Measurements from ENCODE around the gene RBM20. TPM values are rescaled to one million over a fixed set of nuclear protein-coding genes. Genes with fewer than 3 reads are reported as not detected.
A peak's percentile ranks its signal among the peaks of the same experiment; 100 is the strongest.
"Not testable (repeated sequence)": the region's sequence is repeated elsewhere in the genome, so short reads cannot be mapped to it uniquely, and the experiment has no call there.

Gene RBM20
- polyA plus RNA-seq, 4 donors = under 0.01 to 0.52 (median 0.36) TPM; not detected in 1

DNA sequence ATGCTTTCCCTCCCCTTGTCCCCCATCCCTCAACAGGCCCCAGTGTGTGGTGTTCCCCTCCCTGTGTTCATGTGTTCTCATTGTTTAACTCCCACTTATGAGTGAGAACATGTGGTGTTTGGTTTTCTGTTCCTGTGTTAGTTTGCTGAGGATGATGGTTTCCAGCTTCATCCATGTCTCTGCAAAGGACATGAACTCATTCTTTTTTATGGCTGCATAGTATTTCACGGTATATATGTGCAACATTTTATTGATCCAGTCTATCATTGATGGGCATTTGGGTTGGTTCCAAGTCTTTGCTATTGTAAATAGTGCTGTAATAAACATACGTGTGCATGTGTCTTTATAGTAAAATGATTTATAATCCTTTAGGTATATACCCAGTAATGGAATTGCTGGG lies 83.6 kb downstream of the RBM20 start:
- 59 to 80% (median 62%) methylated on average over 2 of the region's 2 CpGs for WGBS, 3 donors
- not testable (repeated sequence) for H3K4me3 ChIP-seq (ENCODE audit: low read depth in 1 of 3, low read length in 3 of 3); H3K27me3 ChIP-seq (ENCODE audit: control insufficient read depth in 3 of 3, insufficient read depth in 3 of 3, low read length in 3 of 3); FAIRE-seq; H3K36me3 ChIP-seq (ENCODE audit: control insufficient read depth in 3 of 3, insufficient read depth in 2 of 3, low read depth in 1 of 3, low read length in 3 of 3); DNase-seq; H3K27ac ChIP-seq (ENCODE audit: low read depth in 1 of 3, low read length in 2 of 3); H3K9me3 ChIP-seq (ENCODE audit: control insufficient read depth in 2 of 2, insufficient read depth in 1 of 2, low read depth in 1 of 2, low read length in 1 of 2); H3K4me1 ChIP-seq (ENCODE audit: control insufficient read depth in 3 of 3, insufficient read depth in 2 of 3, low read depth in 1 of 3, low read length in 2 of 3)

DNA sequence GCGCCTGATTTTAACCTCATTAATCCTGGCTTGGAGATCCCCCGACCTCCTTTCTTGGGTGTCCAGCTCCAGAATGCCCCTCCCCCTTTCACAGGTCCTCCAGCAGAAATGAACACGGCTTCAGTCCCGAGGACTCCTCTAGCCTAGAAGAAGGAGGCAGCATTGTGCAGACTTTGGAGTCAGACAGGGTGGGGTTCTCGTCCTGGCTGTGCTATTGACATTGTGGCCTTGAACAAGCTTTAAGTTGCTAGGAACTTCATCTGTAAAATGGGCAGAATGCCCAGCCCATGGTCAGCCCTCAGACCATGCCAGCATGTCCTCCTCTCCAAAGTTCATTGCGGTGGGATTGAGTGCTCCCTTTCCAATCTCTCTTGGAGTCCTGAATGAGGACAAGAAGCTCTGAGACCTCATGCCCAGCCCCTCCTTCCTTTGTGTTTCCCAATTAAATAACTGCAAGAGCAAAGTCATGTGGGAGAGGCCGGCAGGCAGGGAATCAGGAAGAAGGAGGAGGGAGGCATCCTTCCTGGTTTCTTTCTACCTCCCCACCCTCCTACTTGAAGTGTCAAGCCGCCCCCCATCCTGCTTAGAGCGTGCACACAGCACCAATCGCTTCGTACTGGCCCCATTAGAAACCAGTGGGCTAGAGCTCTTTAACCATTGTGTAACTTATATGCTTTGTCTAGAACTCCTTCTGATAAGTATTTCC lies 86.4 kb downstream of the RBM20 start:
- H3K36me3 ChIP-seq (ENCODE audit: control insufficient read depth in 3 of 3, insufficient read depth in 2 of 3, low read depth in 1 of 3, low read length in 3 of 3) = no peaks in the 10 kb centered on the region
- FAIRE-seq (no peak), DNase-seq (no peak)
- no peak overlapping the region for H3K4me3 ChIP-seq (ENCODE audit: low read depth in 1 of 3, low read length in 3 of 3)
- no peaks in the 10 kb centered on the region for H3K9me3 ChIP-seq (ENCODE audit: control insufficient read depth in 2 of 2, insufficient read depth in 1 of 2, low read depth in 1 of 2, low read length in 1 of 2)
- H3K27me3 ChIP-seq (ENCODE audit: control insufficient read depth in 3 of 3, insufficient read depth in 3 of 3, low read length in 3 of 3) = peaks cover 0 to 7% (median 0%) of the 10 kb centered on the region in 3 donors
- H3K4me1 ChIP-seq (ENCODE audit: control insufficient read depth in 3 of 3, insufficient read depth in 2 of 3, low read depth in 1 of 3, low read length in 2 of 3) = no peaks in the 10 kb centered on the region
- no peak overlapping the region for H3K27ac ChIP-seq (ENCODE audit: low read depth in 1 of 3, low read length in 2 of 3)
- 72 to 81% (median 75%) methylated on average over 10 to 11 of the region's 11 CpGs for WGBS, 3 donors

DNA sequence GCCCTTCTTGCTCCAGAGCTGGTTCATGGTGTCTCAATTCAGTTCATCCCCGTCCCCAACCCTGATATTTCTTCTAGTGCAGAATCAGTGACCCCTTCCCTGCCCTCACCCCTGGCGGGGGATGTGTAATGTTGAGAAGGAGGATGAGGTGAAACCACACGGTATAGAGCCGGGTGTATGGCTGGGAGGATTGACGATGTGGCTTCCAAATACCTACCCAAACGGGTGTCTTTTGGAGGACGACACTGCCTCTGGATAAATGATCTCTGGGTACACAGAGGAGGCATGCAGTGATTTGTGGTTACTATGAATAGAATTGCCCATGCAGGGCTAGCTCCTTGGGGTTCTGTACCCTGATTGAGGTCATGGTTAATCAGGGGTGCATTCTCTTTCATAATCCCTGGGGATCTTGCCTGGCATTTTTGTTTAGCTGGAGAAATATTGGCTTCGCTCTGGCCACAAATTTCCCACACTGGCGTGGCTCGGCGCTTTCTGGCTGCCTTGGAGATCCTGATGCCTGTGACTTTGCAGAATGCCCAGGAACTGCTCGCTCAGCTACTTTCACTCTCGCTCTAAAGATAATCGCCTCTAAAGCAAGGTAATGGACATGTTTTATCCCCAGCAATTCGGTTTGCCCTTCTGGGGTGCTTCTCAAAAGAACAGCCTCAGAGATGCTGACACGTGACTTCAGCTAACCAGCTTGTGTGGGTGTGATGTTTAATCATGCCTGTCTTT lies 89.2 kb downstream of the RBM20 start:
- Histone ChIP-seq H3K27ac (ENCODE audit: low read depth in 1 of 3, low read length in 2 of 3) (no peak overlapping the region), H3K36me3 (ENCODE audit: control insufficient read depth in 3 of 3, insufficient read depth in 2 of 3, low read depth in 1 of 3, low read length in 3 of 3) (no peaks in the 10 kb centered on the region), H3K4me3 (ENCODE audit: low read depth in 1 of 3, low read length in 3 of 3) (peak overlapping the region in 1 of 3 donors; percentile 0), H3K4me1 (ENCODE audit: control insufficient read depth in 3 of 3, insufficient read depth in 2 of 3, low read depth in 1 of 3, low read length in 2 of 3) (no peaks in the 10 kb centered on the region), H3K27me3 (ENCODE audit: control insufficient read depth in 3 of 3, insufficient read depth in 3 of 3, low read length in 3 of 3) (peaks cover 0 to 7% (median 0%) of the 10 kb centered on the region in 3 donors), H3K9me3 (ENCODE audit: control insufficient read depth in 2 of 2, insufficient read depth in 1 of 2, low read depth in 1 of 2, low read length in 1 of 2) (no peaks in the 10 kb centered on the region)
- no peak for FAIRE-seq
- DNase-seq = peak; percentile 31 to 62
- WGBS, 3 donors = 33 to 58% (median 38%) methylated on average over 16 of the region's 16 CpGs

DNA sequence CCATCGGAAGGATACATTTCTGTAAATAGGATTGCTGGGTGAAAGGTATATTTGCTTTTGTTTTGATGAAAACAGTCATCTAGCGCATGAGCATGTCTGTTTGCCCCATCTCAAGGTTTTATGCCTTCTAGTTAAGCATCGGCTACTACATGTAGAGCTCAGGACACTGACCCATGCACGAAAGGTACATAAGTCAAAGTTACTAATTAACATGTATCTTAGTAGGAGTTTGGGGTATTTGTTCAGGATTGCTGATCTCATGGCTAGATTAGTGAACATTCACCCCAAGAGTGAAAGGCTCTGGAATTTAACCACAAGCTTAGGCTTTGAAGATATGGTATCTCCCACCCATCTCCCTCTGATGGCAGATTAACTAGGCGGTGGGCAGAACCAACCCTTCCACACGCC lies 91.5 kb downstream of the RBM20 start:
- Histone ChIP-seq H3K4me3 (ENCODE audit: low read depth in 1 of 3, low read length in 3 of 3) (no peak overlapping the region), H3K27me3 (ENCODE audit: control insufficient read depth in 3 of 3, insufficient read depth in 3 of 3, low read length in 3 of 3) (peaks cover 0 to 7% (median 0%) of the 10 kb centered on the region in 3 donors), H3K27ac (ENCODE audit: low read depth in 1 of 3, low read length in 2 of 3) (no peak overlapping the region), H3K9me3 (ENCODE audit: control insufficient read depth in 2 of 2, insufficient read depth in 1 of 2, low read depth in 1 of 2, low read length in 1 of 2) (no peaks in the 10 kb centered on the region), H3K36me3 (ENCODE audit: control insufficient read depth in 3 of 3, insufficient read depth in 2 of 3, low read depth in 1 of 3, low read length in 3 of 3) (no peaks in the 10 kb centered on the region), H3K4me1 (ENCODE audit: control insufficient read depth in 3 of 3, insufficient read depth in 2 of 3, low read depth in 1 of 3, low read length in 2 of 3) (no peaks in the 10 kb centered on the region)
- FAIRE-seq = no peak
- peak in 1 of 2 donors; percentile 35 for DNase-seq
- WGBS, 3 donors = 70 to 80% (median 77%) methylated on average over 6 of the region's 6 CpGs

DNA sequence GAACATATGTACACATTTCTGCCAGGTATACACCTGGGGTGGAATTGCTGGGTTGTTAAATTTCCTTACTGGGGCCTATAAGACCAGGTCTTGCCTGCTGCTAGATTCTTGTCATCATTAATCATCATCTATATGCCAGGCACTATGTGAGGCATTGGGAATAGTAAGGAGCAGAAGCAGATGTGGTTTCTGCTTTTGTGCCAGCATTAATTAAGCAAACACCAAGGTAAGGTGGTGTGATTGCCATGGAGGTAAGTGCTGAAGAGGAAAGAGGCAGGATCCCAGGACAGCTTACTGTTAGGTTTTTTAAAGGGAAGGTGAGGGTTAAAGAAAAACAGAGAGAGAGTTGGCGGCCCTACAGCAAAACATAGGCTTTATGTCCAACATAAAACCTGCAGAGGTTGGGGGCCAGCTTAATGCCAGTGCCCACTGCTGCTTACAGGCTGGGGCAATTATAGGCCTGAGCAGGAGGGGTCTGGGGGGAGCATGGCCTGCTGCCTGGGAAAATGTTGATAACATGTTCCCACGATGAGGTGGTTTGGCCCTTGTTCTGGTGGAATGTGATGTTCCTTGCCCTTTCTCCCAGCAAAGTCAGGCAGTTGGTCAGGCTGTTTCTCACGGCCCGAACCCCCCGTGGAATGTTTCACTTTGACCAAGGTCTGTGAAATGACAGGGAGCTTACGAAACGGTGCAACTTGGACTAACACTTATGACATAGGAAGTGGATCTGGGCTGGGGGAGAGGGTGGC lies 93.9 kb downstream of the RBM20 start:
- no peak for DNase-seq
- no peaks in the 10 kb centered on the region for H3K27me3 ChIP-seq (ENCODE audit: control insufficient read depth in 3 of 3, insufficient read depth in 3 of 3, low read length in 3 of 3)
- 69 to 78% (median 72%) methylated on average over 7 of the region's 7 CpGs for WGBS, 3 donors
- no peaks in the 10 kb centered on the region for H3K4me1 ChIP-seq (ENCODE audit: control insufficient read depth in 3 of 3, insufficient read depth in 2 of 3, low read depth in 1 of 3, low read length in 2 of 3)
- H3K27ac ChIP-seq (ENCODE audit: low read depth in 1 of 3, low read length in 2 of 3) = no peak overlapping the region
- no peak overlapping the region for H3K4me3 ChIP-seq (ENCODE audit: low read depth in 1 of 3, low read length in 3 of 3)
- H3K36me3 ChIP-seq (ENCODE audit: control insufficient read depth in 3 of 3, insufficient read depth in 2 of 3, low read depth in 1 of 3, low read length in 3 of 3) = no peaks in the 10 kb centered on the region
- FAIRE-seq = no peak
- H3K9me3 ChIP-seq (ENCODE audit: control insufficient read depth in 2 of 2, insufficient read depth in 1 of 2, low read depth in 1 of 2, low read length in 1 of 2) = no peaks in the 10 kb centered on the region

DNA sequence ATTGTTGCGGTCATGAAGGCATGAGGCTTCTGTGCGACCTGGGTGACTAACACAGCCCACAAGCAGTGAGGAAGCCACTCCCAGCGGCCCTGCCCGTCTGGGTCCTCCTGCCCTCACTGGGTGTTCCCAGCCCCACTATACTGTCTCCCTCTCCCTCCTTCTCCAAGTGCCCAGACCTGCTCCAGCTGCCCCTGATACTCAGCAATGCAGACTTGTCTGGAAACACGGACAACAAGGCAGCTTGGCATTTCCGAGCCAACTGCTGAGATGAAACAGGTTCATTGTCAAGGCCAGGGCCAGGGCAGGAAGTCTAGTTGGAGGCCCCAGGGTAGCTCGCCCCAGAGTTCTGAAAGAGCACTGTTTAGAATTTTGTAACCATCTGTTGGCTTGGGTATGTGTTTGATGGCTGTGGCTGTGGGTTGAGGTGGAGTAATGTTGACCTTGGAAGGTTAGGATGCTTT lies 95.7 kb downstream of the RBM20 start:
- 64 to 68% (median 67%) methylated on average over 7 of the region's 7 CpGs for WGBS, 3 donors
- FAIRE-seq (no peak), DNase-seq (no peak)

DNA sequence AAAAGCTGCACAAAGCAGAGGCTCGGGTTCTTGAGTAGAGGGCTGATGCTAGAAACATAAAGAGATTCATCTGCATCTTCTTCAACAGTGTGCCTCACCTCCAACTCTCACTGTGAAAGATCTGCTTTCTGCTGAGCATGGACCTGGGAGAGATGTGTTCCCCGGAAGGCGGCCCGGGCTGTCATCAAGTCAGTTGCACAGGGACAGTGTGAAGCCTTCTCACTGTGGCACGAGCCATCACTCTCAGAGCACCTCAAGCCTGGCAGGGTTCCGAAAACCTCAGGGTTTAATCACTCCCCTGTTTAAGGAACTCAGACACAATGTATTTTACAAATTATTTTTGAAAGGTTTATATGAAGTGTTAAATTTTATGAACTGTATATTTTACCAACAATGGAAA lies 98.7 kb downstream of the RBM20 start:
- Histone ChIP-seq H3K27ac (ENCODE audit: low read depth in 1 of 3, low read length in 2 of 3) (no peak overlapping the region), H3K9me3 (ENCODE audit: control insufficient read depth in 2 of 2, insufficient read depth in 1 of 2, low read depth in 1 of 2, low read length in 1 of 2) (no peaks in the 10 kb centered on the region), H3K36me3 (ENCODE audit: control insufficient read depth in 3 of 3, insufficient read depth in 2 of 3, low read depth in 1 of 3, low read length in 3 of 3) (no peaks in the 10 kb centered on the region), H3K27me3 (ENCODE audit: control insufficient read depth in 3 of 3, insufficient read depth in 3 of 3, low read length in 3 of 3) (no peaks in the 10 kb centered on the region), H3K4me3 (ENCODE audit: low read depth in 1 of 3, low read length in 3 of 3) (no peak overlapping the region), H3K4me1 (ENCODE audit: control insufficient read depth in 3 of 3, insufficient read depth in 2 of 3, low read depth in 1 of 3, low read length in 2 of 3) (no peaks in the 10 kb centered on the region)
- no peak for DNase-seq
- 92 to 94% (median 92%) methylated on average over 6 of the region's 6 CpGs for WGBS, 3 donors
- no peak for FAIRE-seq

More for the DNA sequence above, 95.7 kb downstream of the RBM20 start:
- H3K4me1 ChIP-seq (ENCODE audit: control insufficient read depth in 3 of 3, insufficient read depth in 2 of 3, low read depth in 1 of 3, low read length in 2 of 3) = no peaks in the 10 kb centered on the region
- no peaks in the 10 kb centered on the region for H3K27me3 ChIP-seq (ENCODE audit: control insufficient read depth in 3 of 3, insufficient read depth in 3 of 3, low read length in 3 of 3)
- H3K36me3 ChIP-seq (ENCODE audit: control insufficient read depth in 3 of 3, insufficient read depth in 2 of 3, low read depth in 1 of 3, low read length in 3 of 3) = no peaks in the 10 kb centered on the region
- no peaks in the 10 kb centered on the region for H3K9me3 ChIP-seq (ENCODE audit: control insufficient read depth in 2 of 2, insufficient read depth in 1 of 2, low read depth in 1 of 2, low read length in 1 of 2)
- no peak overlapping the region for H3K27ac ChIP-seq (ENCODE audit: low read depth in 1 of 3, low read length in 2 of 3)
- no peak overlapping the region for H3K4me3 ChIP-seq (ENCODE audit: low read depth in 1 of 3, low read length in 3 of 3)

DNA sequence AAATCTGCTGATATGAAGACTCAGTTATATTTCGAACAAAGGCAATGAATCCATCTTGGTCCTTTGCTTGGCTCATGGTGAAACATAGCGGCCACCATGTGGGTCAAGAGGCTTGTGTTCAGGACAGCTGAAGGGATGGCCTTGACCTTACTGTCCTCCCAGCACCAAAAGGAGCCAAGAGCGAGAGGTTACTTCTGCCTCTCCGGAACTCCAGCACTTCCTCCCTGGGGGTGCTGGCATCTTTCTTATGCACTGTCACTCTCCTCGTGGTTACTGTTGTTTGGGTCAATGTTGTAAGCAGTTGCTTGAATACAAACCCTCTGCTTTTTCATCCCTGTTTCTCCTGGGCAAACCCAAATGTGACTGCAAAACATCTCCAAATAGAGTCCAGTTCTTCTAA lies 100.6 kb downstream of the RBM20 start:
- FAIRE-seq (no peak), DNase-seq (no peak)
- WGBS, 3 donors = 61 to 70% (median 66%) methylated on average over 5 of the region's 5 CpGs
- no peak overlapping the region for H3K4me3 ChIP-seq (ENCODE audit: low read depth in 1 of 3, low read length in 3 of 3)
- no peaks in the 10 kb centered on the region for H3K36me3 ChIP-seq (ENCODE audit: control insufficient read depth in 3 of 3, insufficient read depth in 2 of 3, low read depth in 1 of 3, low read length in 3 of 3)
- H3K27me3 ChIP-seq (ENCODE audit: control insufficient read depth in 3 of 3, insufficient read depth in 3 of 3, low read length in 3 of 3) = no peaks in the 10 kb centered on the region
- no peaks in the 10 kb centered on the region for H3K4me1 ChIP-seq (ENCODE audit: control insufficient read depth in 3 of 3, insufficient read depth in 2 of 3, low read depth in 1 of 3, low read length in 2 of 3)
- no peaks in the 10 kb centered on the region for H3K9me3 ChIP-seq (ENCODE audit: control insufficient read depth in 2 of 2, insufficient read depth in 1 of 2, low read depth in 1 of 2, low read length in 1 of 2)
- no peak overlapping the region for H3K27ac ChIP-seq (ENCODE audit: low read depth in 1 of 3, low read length in 2 of 3)
